ENCODE results near the gene ANKHD1. TPM values are rescaled to one million over a fixed set of nuclear protein-coding genes. Genes with fewer than 3 reads are reported as not detected.

ANKHD1 gene
- total and polyA plus RNA-seq, 9 of the 15 experiments (the other 6 are each of a cell fraction or from before 2014, with no cell fraction given) = 38.9 to 138 (median 78.7) TPM

DNA sequence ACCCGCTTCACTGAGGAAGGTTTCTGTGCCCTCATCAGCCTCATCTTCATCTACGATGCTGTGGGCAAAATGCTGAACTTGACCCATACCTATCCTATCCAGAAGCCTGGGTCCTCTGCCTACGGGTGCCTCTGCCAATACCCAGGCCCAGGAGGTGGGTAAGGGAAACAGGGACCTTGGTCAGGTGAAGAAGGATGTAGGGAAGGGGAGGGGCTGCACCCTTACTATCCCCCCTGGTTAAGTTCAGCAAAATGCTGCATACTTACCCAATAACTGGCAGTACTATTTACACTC is 37.2 kb upstream of the ANKHD1 start (continued):
- TF ChIP-seq POLR2H (tag; IDR thresholded peaks at IDR 0.05; ENCODE audit: low read depth) (no peak), ADNP (tag; IDR thresholded peaks at IDR 0.05) (no peak), ZNF3 (CRISPR knock-in tag; IDR thresholded peaks at IDR 0.05) (no peak)
- TF ChIP-seq, protein P1, sequence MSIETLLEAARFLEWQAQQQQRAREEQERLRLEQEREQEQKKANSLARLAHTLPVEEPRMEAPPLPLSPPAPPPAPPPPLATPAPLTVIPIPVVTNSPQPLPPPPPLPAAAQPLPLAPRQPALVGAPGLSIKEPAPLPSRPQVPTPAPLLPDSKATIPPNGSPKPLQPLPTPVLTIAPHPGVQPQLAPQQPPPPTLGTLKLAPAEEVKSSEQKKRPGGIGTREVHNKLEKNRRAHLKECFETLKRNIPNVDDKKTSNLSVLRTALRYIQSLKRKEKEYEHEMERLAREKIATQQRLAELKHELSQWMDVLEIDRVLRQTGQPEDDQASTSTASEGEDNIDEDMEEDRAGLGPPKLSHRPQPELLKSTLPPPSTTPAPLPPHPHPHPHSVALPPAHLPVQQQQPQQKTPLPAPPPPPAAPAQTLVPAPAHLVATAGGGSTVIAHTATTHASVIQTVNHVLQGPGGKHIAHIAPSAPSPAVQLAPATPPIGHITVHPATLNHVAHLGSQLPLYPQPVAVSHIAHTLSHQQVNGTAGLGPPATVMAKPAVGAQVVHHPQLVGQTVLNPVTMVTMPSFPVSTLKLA (conservative IDR thresholded peaks at IDR 0.05) = no peak

DNA sequence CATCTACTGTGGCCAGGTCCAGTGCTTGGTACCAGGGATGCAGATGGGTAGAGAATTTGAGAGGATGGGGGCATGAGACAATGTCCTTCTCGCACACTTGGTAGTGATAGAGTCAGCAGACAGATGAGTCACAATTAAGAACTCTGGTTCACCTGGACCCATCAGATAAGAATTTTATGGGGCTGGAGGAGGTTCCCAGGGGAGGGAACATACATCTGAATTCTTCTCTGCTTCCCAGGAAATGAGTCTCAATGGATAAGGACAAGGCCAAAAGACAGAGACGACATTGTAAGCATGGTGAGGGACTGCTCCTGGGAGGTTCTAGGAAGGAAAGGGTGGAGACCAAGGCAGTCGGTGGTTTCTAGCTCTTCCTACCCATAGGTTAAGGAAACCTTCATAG is 36.4 kb upstream of the ANKHD1 start:
- H3K79me2 ChIP-seq (ENCODE audit: control insufficient read depth, insufficient read depth, low read length) = no peaks in the 10 kb centered on the region
- POLR2A ChIA-PET = interaction anchor here (0.6 kb wide), 2 partner anchors 12 to 36 kb away, joined by 3 read pairs; partner anchors contain the start of gene ANKHD1
- no peaks in the 10 kb centered on the region for H3K27me3 ChIP-seq (ENCODE audit: control insufficient read depth in 2 of 2, insufficient read depth in 2 of 2, low read length in 2 of 2)
- no peak overlapping the region for H3K4me3 ChIP-seq
- no TSS peak for BruUV-seq (replicated peaks)
- ATAC-seq (no peak), DNase-seq (ENCODE audit: extremely low read depth in 1 of 4, low spot score in 3 of 4) (peak in 2 of 4 experiments; percentile 37 to 42), FAIRE-seq (peak; percentile 6)
- no peaks in the 10 kb centered on the region for H3K9me1 ChIP-seq (ENCODE audit: control insufficient read depth, insufficient read depth, low read length)
- 7% methylated on average over 3 of the region's 3 CpGs for WGBS (ENCODE audit: insufficient coverage, low coverage, missing lambda C conversion rate)
- H3K36me3 ChIP-seq (ENCODE audit: control insufficient read depth, insufficient read depth, low read length) = no peaks in the 10 kb centered on the region
- H3K9me3 ChIP-seq (replicated peaks; ENCODE audit: control insufficient read depth, insufficient read depth, low read depth, low read length) = no peaks in the 10 kb centered on the region
- no peak overlapping the region for H3K4me2 ChIP-seq (ENCODE audit: insufficient read depth, low read length)
- H3K4me1 ChIP-seq (replicated peaks in 1 of 2; ENCODE audit: control insufficient read depth in 2 of 2, insufficient read depth in 2 of 2, low read length in 2 of 2) = peaks cover 9 to 13% of the 10 kb centered on the region in 2 experiments; a peak in 4 of 5 replicates
- in situ Hi-C loops (cut with MboI) (loop anchor here (5.0 kb wide), 1 partner anchor 347 kb away; no protein-coding TSS in a partner anchor), intact Hi-C loops (cut with micrococcal nuclease) (no loop called here)
- CTCF ChIA-PET (ENCODE audit: low intra/inter-chr PET ratio) = no interaction called here
- no peaks in the 10 kb centered on the region; the same call in 1 of the 2 replicates for H4K20me1 ChIP-seq (replicated peaks; ENCODE audit: control insufficient read depth, insufficient read depth, low read length)
- 0 out of 4 replicates have a peak overlapping the region, but pooled peaks of 1 of the 2 experiments have one; percentile 10 for H3K9ac ChIP-seq (ENCODE audit: insufficient read depth in 1 of 2, low read depth in 2 of 2, low read length in 2 of 2)
- no peak overlapping the region for H3K27ac ChIP-seq (ENCODE audit: extremely low read depth, low read depth, low read length)
- no peak overlapping the region for H2AFZ ChIP-seq (ENCODE audit: low read depth, low read length)
- peak; percentile 68 for TF ChIP-seq JUND (IDR thresholded peaks at IDR 0.05; ENCODE audit: borderline replicate concordance, low read depth, low read length)
- TF ChIP-seq JUND (tag; IDR thresholded peaks at IDR 0.05; ENCODE audit: borderline replicate concordance, low read depth, low read length) = peak; percentile 16; the same call in 1 of the 3 replicates
- TF ChIP-seq, protein P2, sequence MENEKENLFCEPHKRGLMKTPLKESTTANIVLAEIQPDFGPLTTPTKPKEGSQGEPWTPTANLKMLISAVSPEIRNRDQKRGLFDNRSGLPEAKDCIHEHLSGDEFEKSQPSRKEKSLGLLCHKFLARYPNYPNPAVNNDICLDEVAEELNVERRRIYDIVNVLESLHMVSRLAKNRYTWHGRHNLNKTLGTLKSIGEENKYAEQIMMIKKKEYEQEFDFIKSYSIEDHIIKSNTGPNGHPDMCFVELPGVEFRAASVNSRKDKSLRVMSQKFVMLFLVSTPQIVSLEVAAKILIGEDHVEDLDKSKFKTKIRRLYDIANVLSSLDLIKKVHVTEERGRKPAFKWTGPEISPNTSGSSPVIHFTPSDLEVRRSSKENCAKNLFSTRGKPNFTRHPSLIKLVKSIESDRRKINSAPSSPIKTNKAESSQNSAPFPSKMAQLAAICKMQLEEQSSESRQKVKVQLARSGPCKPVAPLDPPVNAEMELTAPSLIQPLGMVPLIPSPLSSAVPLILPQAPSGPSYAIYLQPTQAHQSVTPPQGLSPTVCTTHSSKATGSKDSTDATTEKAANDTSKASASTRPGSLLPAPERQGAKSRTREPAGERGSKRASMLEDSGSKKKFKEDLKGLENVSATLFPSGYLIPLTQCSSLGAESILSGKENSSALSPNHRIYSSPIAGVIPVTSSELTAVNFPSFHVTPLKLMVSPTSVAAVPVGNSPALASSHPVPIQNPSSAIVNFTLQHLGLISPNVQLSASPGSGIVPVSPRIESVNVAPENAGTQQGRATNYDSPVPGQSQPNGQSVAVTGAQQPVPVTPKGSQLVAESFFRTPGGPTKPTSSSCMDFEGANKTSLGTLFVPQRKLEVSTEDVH (IDR thresholded peaks at IDR 0.05; ENCODE audit: low read depth, partially characterized antibody) = no peak
- TF ChIP-seq, protein P3, sequence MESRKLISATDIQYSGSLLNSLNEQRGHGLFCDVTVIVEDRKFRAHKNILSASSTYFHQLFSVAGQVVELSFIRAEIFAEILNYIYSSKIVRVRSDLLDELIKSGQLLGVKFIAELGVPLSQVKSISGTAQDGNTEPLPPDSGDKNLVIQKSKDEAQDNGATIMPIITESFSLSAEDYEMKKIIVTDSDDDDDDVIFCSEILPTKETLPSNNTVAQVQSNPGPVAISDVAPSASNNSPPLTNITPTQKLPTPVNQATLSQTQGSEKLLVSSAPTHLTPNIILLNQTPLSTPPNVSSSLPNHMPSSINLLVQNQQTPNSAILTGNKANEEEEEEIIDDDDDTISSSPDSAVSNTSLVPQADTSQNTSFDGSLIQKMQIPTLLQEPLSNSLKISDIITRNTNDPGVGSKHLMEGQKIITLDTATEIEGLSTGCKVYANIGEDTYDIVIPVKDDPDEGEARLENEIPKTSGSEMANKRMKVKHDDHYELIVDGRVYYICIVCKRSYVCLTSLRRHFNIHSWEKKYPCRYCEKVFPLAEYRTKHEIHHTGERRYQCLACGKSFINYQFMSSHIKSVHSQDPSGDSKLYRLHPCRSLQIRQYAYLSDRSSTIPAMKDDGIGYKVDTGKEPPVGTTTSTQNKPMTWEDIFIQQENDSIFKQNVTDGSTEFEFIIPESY (CRISPR knock-in tag; IDR thresholded peaks at IDR 0.05) = no peak
- TF ChIP-seq ZEB2 (IDR thresholded peaks at IDR 0.05) = peak; percentile 37; the same call in 1 of the 2 replicates
- peak; percentile 44 for TF ChIP-seq ARID1B (IDR thresholded peaks at IDR 0.05)
- no peak for TF ChIP-seq SP2 (IDR thresholded peaks at IDR 0.05; ENCODE audit: extremely low read depth, low read depth, low read length, poor library complexity, severe bottlenecking)
- TF ChIP-seq DPF2 (IDR thresholded peaks at IDR 0.05) = 0 out of 2 replicates have a peak, but pooled peaks have one; percentile 25
- peak; percentile 75 for TF ChIP-seq FOSL1 (tag; conservative IDR thresholded peaks at IDR 0.05)
- TF ChIP-seq CBFA2T3 (IDR thresholded peaks at IDR 0.05) = peak; percentile 25; the same call in 1 of the 2 replicates
